ENCODE data around the gene VPS45.

The VPS45 gene

GRCh38 chr1:150164224-150164623, 96.6 kb downstream of the VPS45 start:
- no peak overlapping the region for H3K4me3 ChIP-seq (ENCODE audit: low read depth, low read length)
- TF ChIP-seq ZNF19 (tag by site-specific recombination; IDR thresholded peaks at IDR 0.05; ENCODE audit: low read depth) = no peak
- TF ChIP-seq ZNF404 (tag by site-specific recombination; IDR thresholded peaks at IDR 0.05) = no peak
- TF ChIP-seq KLF9 (tag by site-specific recombination; IDR thresholded peaks at IDR 0.05; ENCODE audit: low read depth) = no peak
- TF ChIP-seq ZNF555 (tag by site-specific recombination; conservative IDR thresholded peaks at IDR 0.05) = no peak
- TF ChIP-seq, protein P1, sequence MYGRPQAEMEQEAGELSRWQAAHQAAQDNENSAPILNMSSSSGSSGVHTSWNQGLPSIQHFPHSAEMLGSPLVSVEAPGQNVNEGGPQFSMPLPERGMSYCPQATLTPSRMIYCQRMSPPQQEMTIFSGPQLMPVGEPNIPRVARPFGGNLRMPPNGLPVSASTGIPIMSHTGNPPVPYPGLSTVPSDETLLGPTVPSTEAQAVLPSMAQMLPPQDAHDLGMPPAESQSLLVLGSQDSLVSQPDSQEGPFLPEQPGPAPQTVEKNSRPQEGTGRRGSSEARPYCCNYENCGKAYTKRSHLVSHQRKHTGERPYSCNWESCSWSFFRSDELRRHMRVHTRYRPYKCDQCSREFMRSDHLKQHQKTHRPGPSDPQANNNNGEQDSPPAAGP (tag by site-specific recombination; IDR thresholded peaks at IDR 0.05) = no peak
- no peak for TF ChIP-seq GLIS1 (tag by site-specific recombination; IDR thresholded peaks at IDR 0.05)
- no peaks in the 10 kb centered on the region for H3K4me1 ChIP-seq (ENCODE audit: control insufficient read depth, insufficient read depth, low read length)
- ChIA-PET CTCF (interaction anchor here (0.6 to 3.7 kb wide), 5 partner anchors 12 to 257 kb away, joined by 3 to 28 read pairs (median 6); no protein-coding TSS in a partner anchor), POLR2A (no interaction called here)
- H3K36me3 ChIP-seq (ENCODE audit: control insufficient read depth in 2 of 2, insufficient read depth in 1 of 2, low read length in 2 of 2) = peaks cover 0 to 11% of the 10 kb centered on the region in 2 experiments; a peak in 1 of 3 replicates
- H3K27ac ChIP-seq (ENCODE audit: extremely low read depth, low read depth, low read length) = no peak overlapping the region
- no peaks in the 10 kb centered on the region for H3K9me3 ChIP-seq (ENCODE audit: control insufficient read depth, insufficient read depth, low read depth, low read length)

DNA sequence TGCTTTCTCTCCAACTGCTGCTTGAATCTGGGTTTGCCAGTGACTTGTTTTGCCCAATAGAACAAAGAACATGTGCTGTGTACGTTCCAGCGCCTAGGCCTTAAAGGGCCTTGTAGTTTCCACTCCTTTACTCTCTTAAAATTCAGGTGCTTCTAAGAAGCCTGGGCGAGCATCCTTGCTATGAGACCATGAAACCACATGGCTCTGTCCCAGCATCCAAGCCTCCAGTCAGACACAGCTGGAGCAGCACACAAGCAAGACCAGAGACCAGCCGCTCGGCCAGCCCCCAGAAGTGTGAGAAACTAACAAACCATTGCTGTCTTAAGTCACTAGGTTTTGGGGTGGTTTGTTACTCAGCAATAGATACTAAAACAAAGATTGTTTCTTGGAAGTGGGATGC, 97.2 kb downstream of the VPS45 start:
- ChIA-PET CTCF (interaction anchor here (0.6 to 3.7 kb wide), 10 partner anchors 7 to 276 kb away, joined by 3 to 28 read pairs (median 5); no protein-coding TSS in a partner anchor), POLR2A (no interaction called here)
- H3K27ac ChIP-seq (ENCODE audit: extremely low read depth, low read depth, low read length) = no peak overlapping the region
- no peaks in the 10 kb centered on the region for H3K9me3 ChIP-seq (ENCODE audit: control insufficient read depth, insufficient read depth, low read depth, low read length)
- no peak for TF ChIP-seq ZNF341 (tag by site-specific recombination; IDR thresholded peaks at IDR 0.05; ENCODE audit: low read depth)
- TF ChIP-seq ZNF549 (tag by site-specific recombination; IDR thresholded peaks at IDR 0.05) = no peak
- TF ChIP-seq ZNF423 (tag by site-specific recombination; IDR thresholded peaks at IDR 0.05) = no peak
- no peak for TF ChIP-seq PRDM1 (tag by site-specific recombination; IDR thresholded peaks at IDR 0.05)
- H3K4me1 ChIP-seq (ENCODE audit: control insufficient read depth, insufficient read depth, low read length) = no peaks in the 10 kb centered on the region
- peaks cover 0 to 5% of the 10 kb centered on the region in 2 experiments; a peak in 1 of 3 replicates for H3K36me3 ChIP-seq (ENCODE audit: control insufficient read depth in 2 of 2, insufficient read depth in 1 of 2, low read length in 2 of 2)
- no peak overlapping the region for H3K4me3 ChIP-seq (ENCODE audit: low read depth, low read length)

GRCh38 chr1:150165622-150166612, 98.3 kb downstream of the VPS45 start:
- ChIA-PET CTCF (interaction anchor here (0.6 to 3.7 kb wide), 27 partner anchors 8 to 316 kb away, joined by 3 to 28 read pairs (median 4); partner anchors contain the start of genes PLEKHO1 and VPS45), POLR2A (interaction anchor here (0.9 to 1.5 kb wide), 3 partner anchors 16 to 279 kb away, joined by 3 to 4 read pairs (median 3); partner anchors contain the start of gene PLEKHO1)
- H3K27ac ChIP-seq (ENCODE audit: extremely low read depth, low read depth, low read length) = no peak overlapping the region
- H3K4me3 ChIP-seq (ENCODE audit: low read depth, low read length) = no peak overlapping the region
- no peaks in the 10 kb centered on the region for H3K4me1 ChIP-seq (ENCODE audit: control insufficient read depth, insufficient read depth, low read length)
- H3K9me3 ChIP-seq (ENCODE audit: control insufficient read depth, insufficient read depth, low read depth, low read length) = no peaks in the 10 kb centered on the region
- no peaks in the 10 kb centered on the region for H3K36me3 ChIP-seq (ENCODE audit: control insufficient read depth in 2 of 2, insufficient read depth in 1 of 2, low read length in 2 of 2)
- TF ChIP-seq ZBTB17 (tag by site-specific recombination; IDR thresholded peaks at IDR 0.05) (0 out of 2 replicates have a peak, but pooled peaks have one; percentile 24), HOXA7 (CRISPR knock-in tag; IDR thresholded peaks at IDR 0.05; ENCODE audit: borderline replicate concordance) (no peak), ZNF292 (tag by site-specific recombination; IDR thresholded peaks at IDR 0.05; ENCODE audit: borderline replicate concordance, low read depth) (no peak), ZNF624 (tag by site-specific recombination; IDR thresholded peaks at IDR 0.05) (no peak), FEZF1 (tag by site-specific recombination; IDR thresholded peaks at IDR 0.05) (no peak), KLF9 (tag by site-specific recombination; IDR thresholded peaks at IDR 0.05; ENCODE audit: low read depth) (0 out of 2 replicates have a peak, but pooled peaks have one; percentile 47), ZBTB11 (tag by site-specific recombination; conservative IDR thresholded peaks at IDR 0.05; ENCODE audit: low read depth) (no peak), ZNF560 (tag by site-specific recombination; IDR thresholded peaks at IDR 0.05; ENCODE audit: borderline replicate concordance) (no peak), ZNF24 (tag by site-specific recombination; IDR thresholded peaks at IDR 0.05) (no peak), ZNF175 (tag by site-specific recombination; IDR thresholded peaks at IDR 0.05) (no peak), HOXC10 (CRISPR knock-in tag; IDR thresholded peaks at IDR 0.05) (no peak)
- TF ChIP-seq, protein P2, sequence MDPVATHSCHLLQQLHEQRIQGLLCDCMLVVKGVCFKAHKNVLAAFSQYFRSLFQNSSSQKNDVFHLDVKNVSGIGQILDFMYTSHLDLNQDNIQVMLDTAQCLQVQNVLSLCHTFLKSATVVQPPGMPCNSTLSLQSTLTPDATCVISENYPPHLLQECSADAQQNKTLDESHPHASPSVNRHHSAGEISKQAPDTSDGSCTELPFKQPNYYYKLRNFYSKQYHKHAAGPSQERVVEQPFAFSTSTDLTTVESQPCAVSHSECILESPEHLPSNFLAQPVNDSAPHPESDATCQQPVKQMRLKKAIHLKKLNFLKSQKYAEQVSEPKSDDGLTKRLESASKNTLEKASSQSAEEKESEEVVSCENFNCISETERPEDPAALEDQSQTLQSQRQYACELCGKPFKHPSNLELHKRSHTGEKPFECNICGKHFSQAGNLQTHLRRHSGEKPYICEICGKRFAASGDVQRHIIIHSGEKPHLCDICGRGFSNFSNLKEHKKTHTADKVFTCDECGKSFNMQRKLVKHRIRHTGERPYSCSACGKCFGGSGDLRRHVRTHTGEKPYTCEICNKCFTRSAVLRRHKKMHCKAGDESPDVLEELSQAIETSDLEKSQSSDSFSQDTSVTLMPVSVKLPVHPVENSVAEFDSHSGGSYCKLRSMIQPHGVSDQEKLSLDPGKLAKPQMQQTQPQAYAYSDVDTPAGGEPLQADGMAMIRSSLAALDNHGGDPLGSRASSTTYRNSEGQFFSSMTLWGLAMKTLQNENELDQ (tag by site-specific recombination; IDR thresholded peaks at IDR 0.05; ENCODE audit: low read depth) = no peak
